8988T (cell line): ENCODE data around the gene SYT4.
"Not testable (repeated sequence)": the region's sequence is repeated elsewhere in the genome, so short reads cannot be mapped to it uniquely, and the experiment has no call there.

Source experiments
- DNase-seq: peaks from one replicate; pipeline ENCODE4 v3.0.0; 2011

Gene SYT4, protein sequence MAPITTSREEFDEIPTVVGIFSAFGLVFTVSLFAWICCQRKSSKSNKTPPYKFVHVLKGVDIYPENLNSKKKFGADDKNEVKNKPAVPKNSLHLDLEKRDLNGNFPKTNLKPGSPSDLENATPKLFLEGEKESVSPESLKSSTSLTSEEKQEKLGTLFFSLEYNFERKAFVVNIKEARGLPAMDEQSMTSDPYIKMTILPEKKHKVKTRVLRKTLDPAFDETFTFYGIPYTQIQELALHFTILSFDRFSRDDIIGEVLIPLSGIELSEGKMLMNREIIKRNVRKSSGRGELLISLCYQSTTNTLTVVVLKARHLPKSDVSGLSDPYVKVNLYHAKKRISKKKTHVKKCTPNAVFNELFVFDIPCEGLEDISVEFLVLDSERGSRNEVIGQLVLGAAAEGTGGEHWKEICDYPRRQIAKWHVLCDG

DNA sequence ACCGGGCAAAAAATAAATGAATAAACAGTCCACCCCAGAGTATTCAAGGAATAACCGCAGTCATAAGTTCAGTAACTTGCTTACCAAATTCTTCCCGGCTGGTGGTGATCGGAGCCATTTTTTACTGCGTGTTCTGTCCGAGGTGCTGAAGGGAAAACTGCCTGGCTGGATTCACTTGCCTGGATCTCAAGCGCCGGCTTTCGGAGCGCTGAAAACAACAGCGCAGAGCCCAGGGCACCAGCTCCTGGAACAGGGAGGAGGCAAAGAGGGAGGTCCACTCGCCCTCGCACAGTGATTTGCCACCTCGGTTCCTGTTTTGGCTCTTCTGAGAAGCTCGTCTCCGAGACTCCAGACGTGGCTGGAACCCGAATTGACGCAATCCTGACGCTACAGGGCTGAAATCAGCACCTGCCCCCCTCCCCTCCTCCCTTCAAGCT, at the start of gene SYT4:
TSS of gene SYT4 (minus strand) at position 327 of the 437 bp plus-strand sequence. CDS start at position 118, 209 bp downstream.
- DNase-seq, result no peak

DNA sequence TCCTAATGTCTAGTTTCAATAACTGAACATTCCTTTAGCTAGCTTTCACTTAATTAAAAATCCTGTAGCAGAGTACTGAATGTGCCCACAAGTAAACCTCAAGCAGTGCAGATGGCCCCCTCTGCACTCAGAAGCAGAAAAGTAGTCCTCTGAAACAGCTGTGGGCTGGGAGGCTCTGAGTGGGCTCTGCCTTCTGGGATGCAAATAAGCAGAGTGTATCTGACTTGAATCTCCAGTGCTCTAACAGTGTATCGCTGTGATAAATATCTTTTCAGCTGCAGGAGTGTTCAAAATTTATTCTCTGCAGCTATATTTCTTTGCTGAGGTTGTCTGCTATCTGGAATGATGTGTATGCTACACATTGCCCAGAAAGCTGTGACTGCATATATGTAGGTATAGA, 44.8 kb upstream of the SYT4 start:
- no peak for DNase-seq

GRCh38 chr18:43314941-43315340, 37.7 kb upstream of the SYT4 start:
- DNase-seq, result no peak

- DNase-seq, result no peak
Measured at GRCh38 chr18:43312891-43313290, 35.6 kb upstream of the SYT4 start.

- DNase-seq, result no peak
Measured at GRCh38 chr18:43310239-43310638, 32.9 kb upstream of the SYT4 start.

GRCh38 chr18:43303376-43303775, 26.1 kb upstream of the SYT4 start:
- DNase-seq, result no peak

GRCh38 chr18:43286187-43286586, 8.9 kb upstream of the SYT4 start:
- DNase-seq, result not testable (repeated sequence)

GRCh38 chr18:43283299-43283698, 6.0 kb upstream of the SYT4 start:
- no peak for DNase-seq

DNA sequence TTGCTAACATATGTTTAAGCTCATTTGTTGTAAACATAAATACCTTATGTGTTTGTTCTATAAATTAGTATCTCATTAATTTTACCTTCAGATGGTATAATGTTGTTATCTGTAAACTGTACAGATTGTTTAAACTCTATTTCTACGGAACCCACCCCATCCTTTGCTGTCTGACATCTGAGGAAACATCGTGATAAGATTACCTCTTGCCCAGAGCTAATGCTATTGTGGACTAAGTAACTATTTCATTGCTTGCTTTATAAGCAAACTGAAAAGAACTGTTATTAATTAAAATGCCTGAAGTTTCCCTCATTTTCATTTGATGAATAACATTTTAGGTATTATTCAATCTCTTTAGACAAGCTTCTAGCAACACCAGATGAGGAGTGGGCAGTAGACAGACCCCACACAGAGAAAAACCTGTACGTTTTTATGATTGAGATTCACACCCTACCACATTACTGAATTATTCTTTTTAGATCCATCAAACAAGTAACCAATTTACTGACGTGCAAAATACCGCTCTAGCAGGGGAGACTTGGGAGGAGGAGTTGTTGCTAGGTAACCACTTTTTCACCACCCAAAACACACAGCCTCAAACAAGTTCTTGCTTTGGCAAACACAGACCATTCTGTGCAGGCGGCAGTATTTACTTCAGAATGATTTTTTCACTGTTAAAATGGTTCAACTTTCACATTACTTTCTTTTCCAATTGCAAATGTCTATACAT, 1.9 kb upstream of the SYT4 start:
- no peak for DNase-seq

DNA sequence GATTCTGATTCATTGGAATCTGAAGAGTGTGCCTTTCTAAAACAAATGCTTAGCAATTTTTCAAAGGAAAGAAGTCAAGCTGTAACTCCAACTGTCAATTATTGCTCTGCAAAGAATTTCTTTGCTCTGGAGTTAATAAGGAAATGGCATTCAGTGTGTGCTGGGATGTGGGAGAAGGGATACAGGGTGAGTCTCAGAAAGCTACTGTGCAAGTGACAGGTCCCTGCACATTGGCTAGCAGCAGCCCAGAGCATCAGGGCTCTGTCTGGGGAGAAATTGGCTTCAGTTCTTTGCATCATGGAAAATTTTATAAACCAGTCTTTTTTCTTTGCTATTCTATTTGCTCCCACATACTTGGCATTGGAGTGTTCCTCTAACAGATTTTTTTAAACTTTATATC, 1.1 kb upstream of the SYT4 start:
- DNase-seq, result no peak

DNA sequence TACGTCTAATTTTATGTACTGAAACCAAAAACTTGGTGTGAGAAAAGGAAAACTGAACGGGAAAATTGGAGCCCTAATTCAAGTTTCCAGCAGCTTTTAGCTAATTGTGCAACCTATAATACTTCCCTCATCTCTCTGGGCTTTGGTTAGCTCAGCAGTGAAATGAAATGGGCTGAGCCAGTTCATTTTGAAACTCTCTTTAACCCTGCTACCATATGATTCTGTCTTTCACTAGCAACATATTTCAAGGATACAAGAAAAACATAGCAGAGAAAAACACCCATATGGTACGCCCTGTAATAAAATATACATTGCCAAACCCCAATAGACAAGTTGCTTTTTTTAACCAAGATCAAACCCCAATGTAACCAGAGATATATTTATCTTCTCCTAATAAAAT, 799 bp downstream of the SYT4 start:
- no peak for DNase-seq

DNA sequence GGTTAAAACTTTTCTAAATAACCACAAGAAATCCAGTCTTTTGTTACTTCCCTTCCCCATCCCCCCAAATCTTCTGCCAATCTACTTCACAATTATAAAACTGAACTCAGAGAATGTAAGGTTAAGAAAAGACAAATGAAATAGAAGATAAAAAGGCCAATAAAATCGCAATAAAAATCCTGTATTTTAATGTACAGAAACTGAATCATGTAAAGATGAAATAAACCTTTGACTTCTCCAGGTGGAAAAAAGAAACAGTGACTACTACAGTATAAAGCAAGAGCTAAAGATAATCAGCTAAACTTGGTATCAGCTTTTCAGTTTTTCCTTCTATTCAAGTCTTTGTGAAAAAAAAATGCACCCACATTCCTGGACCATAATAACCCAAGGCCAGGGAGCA, 1.7 kb downstream of the SYT4 start:
- no peak for DNase-seq

DNA sequence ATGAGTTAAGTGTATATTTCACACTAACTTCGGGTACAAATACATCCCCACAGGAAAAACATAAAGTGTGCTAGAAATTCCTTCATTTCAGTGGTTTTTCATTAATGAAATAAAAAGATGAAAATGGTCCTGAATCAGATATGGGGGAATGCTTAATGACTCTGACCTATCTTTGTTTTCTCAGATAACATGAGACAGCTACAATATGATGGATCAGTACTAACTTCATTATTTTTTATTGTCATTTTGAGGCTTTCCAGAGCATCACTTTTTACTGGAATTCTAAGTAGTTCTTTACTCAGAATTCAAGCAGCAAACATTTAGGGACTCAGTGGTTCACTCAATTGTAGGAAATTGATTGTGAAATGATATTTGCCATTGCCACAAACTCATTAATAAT, 2.8 kb downstream of the SYT4 start:
- no peak for DNase-seq

DNA sequence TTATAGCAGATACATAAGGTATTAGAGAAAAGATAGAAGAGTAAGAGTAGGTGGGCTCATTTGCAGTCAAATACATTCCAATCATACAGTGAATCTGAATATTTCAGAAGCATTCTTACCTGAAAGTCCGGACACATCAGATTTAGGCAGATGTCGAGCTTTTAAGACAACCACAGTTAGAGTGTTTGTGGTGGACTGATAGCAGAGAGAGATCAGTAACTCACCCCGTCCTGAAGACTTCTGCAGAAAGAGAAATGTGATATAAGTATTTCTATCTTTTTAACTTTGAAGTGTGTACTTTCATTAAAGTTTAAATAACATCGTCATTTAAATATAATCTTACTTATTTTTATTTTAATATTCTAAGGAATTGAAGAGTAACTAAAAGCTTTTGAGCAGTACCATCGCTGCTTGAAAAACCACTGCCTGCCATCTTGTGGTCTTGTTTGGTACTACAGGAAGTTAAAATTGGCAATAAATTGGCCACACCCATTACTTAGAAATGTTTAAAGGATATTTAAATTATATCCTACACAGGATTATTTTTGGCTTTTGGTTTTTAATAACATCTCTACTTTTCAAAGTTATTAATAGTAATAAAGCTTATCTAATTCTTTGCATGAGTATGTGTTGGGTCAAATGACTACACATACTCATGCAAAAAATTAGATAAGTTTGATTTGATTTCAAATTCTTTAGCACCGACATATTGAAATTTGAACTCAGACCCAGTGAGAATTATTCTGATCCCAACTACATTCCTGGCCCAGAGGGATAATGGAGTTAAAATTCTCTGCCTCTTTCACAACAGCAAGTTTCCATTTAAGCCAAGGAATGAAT, 5.5 kb downstream of the SYT4 start:
- DNase-seq, result no peak

DNA sequence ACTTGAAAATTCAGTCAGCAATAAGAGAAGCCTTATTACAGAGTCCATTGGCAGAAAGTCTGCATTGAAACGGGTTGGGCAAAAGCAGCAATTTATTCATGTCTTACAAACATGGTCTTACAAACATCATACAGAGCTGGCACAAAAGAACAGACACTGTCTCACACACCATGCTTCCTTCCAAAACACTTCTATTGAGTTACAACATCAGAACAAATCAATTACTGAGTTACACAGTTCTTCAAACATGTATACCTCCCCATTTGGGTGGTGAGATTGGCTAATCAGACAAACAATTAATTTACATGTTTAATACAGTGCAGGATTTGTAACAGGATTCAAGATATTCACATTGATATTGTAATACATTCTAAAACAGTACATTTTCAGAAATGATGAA, 9.5 kb downstream of the SYT4 start:
- DNase-seq, result no peak

GRCh38 chr18:43265465-43265864, 11.8 kb downstream of the SYT4 start:
- DNase-seq, result no peak

DNA sequence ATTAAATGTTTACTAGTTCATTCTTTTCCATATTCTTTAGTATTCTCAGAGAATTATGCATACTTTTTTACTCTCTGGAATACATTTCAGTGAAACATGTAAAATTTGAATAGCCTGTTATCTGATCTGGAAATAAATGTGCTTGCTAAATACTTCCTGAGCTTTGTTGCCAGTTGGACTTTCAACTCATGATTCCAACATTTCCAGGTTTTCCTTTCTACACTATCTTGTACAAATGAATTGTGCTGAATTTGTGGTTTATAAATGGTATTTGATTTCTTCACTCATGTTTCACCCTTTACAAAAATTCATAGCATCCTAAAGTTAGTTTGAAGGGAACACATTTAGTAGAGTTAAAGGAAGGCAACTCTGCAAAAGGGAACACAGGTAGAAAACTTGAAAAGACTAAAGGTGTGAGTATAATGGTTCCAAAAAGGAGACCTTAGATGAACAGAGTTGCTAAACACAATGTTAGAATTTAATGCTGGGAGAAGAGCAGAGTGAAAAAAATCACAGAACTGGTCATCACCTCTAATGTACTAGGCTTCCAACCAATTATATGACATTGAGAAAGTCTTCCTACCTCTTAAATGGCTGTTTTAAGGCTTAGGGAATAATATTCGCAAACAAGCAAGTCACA, 28.6 kb downstream of the SYT4 start:
- DNase-seq, result no peak

GRCh38 chr18:43247944-43248343, 29.3 kb downstream of the SYT4 start:
- DNase-seq, result no peak

DNA sequence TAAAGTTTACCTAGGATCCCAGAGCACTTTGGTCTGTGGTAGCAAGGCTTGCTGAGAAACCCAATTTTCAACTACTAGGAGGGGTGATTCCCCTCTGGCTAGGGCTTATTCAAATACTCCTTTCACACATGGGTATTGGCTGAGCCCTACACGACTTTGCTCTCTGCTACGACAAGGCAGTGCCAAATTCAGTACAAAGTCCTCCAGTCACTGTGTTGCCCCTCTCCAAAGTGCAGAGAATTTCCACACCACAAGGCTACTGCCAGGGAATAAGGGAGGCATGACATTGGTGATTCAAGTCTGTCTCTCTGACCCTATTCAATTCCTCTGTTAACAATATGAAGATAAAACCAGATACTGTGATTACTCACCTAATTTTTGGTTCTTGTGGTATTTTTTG, 38.9 kb downstream of the SYT4 start:
- no peak for DNase-seq

- no peak for DNase-seq
Measured at GRCh38 chr18:43236921-43237320, 40.4 kb downstream of the SYT4 start.

DNA sequence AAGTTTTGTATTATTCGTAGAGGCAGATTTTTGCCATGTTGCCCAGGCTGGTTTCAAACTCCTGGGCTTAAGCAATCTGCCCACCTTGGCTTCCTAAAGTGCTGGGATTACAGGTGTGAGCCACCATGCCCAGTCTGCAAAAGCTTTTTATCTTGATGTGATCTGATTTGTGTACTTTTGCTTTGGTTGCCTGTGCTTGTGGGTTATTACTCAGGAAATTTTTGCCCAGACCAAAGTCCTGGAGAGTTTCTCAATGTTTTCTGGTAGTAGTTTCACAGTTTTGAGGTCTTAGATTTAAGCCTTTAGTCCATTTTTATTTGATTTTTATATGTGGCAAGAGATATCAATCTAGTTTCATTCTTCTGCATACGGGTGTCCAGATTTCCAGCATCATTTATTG, 42.4 kb downstream of the SYT4 start:
- no peak for DNase-seq

DNA sequence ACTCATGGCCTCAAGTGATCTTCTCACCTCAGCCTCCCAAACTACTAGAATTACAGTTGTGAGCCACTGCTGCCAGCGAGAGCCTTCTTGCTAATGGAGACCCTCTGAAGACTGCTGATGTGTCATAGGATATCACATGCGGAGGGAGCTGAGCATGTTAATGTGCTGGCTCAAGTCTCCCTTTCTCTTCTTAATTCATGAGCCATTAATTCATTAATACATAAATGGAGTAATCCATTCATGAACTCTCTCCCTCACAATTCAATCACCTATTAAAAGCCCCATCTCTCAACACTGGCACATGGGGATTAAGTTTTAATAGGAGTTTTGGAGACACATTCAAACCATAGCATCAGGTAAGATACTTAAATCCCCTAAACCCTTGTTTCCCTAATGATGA, 54.8 kb downstream of the SYT4 start:
- no peak for DNase-seq

- DNase-seq, result no peak
Measured at GRCh38 chr18:43220691-43221090, 56.6 kb downstream of the SYT4 start.
